Measurements from ENCODE around the gene CDC42BPB.

The CDC42BPB gene

DNA sequence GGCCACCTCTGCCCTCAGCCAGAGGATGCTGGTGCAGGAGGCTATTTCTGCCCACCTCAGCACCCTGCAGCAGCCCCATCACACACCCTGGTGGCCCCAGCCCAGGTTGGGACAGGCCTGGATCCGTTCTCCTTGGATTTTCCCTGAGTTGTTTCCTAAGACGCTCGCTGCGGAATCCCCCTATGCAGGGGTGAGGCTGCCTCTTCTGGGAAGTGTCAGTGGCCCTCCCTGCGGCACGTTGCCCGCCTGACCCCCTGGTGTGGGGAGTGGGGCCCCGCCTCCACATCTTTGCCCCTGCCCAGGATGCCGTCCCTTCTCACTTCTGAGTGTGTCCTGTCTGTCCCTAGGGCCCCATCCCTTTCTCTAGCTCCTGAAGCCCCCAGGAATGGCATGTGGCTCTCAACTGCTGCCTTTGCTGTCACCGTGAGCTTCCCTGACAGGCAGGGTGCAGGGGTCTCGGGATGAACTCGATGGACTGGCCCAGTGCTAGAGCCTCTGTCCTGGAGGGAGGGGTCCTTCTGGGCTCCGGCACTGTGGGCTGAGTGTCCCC, 36.6 kb upstream of the CDC42BPB start:
- DNase-seq = no peak

DNA sequence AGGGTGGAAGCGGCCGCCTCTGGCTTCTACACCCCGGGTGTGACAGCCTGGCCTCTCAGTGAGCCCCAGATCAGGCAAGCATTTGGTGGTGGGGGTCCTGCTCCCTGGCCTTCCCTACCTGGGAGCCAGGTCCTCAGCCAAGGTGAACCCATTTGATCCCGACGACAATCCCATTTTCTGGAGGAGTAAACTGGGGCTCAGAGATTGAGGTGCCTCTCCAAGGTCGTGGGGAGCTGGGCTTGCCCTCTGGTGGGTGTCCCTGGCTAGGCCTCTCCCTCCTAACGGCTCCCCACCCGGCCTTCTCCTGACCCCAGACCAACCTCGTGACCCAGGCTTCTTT, 34.5 kb upstream of the CDC42BPB start:
- DNase-seq = no peak

DNA sequence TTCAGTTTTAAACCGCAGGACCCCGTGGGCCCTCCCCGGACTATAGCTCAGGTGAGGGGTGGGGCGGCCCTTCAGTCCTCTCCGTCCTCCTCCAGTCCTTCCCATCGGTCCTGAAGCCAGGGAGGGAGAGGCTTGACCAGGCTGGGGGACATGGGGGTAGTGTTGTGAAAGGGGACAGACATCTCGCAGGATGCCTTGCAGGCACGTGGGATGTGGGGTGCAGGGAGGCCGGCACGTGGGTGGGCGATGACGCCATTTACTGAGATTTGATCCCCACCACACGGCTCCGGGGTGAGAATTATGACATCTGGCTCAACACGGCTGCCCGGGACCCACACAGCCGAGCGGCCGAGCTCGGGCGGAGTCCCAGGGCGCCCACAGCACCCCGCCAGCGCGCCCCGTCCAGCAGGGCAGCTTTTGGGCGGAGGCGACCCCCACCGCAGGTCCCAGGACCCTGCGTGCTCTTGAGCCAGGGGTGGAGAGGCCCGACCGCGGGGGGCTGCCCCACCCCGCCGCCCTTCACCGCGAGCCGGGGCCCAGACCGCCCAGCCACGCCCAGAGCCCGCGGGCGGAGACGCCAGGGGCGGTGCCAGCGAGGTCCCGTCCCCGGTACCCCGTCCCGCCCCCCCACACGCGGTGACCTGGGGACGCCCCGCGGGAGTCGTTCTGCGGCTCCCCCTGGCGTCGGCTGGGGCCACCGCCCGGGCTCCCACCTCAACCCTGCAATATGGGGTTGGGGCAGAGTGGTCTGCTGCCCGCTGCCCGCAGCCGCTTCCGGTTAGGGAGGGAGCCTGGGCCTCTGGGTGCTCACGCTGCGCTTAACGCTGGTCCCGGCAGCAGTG, 33.9 kb upstream of the CDC42BPB start:
- DNase-seq = no peak

DNA sequence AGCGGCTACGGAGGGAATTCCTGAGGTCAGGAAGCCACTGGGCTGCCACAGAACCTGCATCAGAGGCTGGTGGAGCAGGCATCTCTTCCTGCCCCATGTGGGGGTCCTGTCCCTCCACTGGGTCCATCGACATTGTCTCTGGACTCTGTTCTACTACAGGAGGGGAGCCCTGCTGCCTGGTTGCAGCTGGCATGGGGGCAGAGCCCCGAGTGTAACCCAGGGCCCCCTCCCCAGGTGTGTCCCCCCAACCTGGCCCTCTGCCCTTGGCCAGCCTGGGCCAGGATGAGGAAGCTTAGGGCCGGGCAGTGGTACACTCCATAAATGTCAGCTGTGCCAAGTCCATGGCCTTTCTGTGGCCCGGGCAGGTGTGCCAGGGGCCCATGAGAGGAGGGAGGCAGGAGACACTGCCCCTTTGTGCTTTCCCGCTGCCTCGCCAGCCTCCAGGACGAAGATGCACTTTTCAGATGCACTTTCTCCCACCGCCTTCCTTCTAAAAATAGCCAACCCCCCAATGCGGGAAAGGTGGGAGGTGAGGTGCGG, 33.2 kb upstream of the CDC42BPB start:
- DNase-seq = no peak

- no peak for DNase-seq
Observed at GRCh38 chr14:103089386-103090335, 32.3 kb upstream of the CDC42BPB start.

- no peak for DNase-seq
Observed at GRCh38 chr14:103088921-103089320, 31.6 kb upstream of the CDC42BPB start.

GRCh38 chr14:103087343-103087835, 30.0 kb upstream of the CDC42BPB start:
- no peak for DNase-seq

DNA sequence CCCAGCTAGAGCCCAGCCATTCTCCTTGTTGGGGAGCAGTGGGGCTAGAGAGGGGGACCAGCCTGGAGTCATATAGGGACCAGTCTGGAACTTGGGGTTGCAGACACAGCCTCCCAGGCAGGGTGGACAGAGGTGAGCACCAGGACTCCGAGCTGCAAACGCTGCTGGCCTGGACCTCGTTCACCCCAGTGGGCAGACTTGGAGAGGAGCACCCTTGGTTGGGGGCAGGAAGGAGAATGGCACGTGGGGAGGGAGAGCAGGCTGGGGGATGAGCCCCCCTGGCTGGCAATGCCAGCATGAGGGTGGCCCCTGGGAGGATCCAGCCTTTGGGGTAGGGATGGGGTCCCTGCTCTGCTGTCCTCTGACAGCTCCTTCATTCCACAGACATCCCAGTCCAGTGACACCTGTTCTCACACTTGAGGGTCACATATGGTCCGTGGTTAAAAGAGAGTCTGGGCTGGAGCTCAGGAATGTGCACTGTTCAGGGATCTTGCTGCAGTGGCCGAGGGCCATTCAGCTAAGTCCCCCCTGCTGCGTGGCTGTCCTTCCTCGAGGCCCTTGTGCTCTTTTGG, 29.5 kb upstream of the CDC42BPB start:
- no peak for DNase-seq

- no peak for DNase-seq
Observed at GRCh38 chr14:103085106-103086091, 28.1 kb upstream of the CDC42BPB start.

- DNase-seq = no peak
Observed at GRCh38 chr14:103084021-103084919, 26.9 kb upstream of the CDC42BPB start, which contains the start of gene LBHD2. TSS of gene LBHD2 (plus strand) at chr14:103084210. CDS start at chr14:103086013, 1,803 bp downstream.

GRCh38 chr14:103081951-103082350, 24.6 kb upstream of the CDC42BPB start:
- DNase-seq = no peak

GRCh38 chr14:103078860-103079587, 21.7 kb upstream of the CDC42BPB start:
- no peak for DNase-seq

- DNase-seq = peak; percentile 46
Observed at GRCh38 chr14:103078420-103078749, 21.0 kb upstream of the CDC42BPB start.

GRCh38 chr14:103074729-103075367, 17.5 kb upstream of the CDC42BPB start:
- DNase-seq = no peak

GRCh38 chr14:103073876-103074728, 16.8 kb upstream of the CDC42BPB start:
- DNase-seq = no peak

- no peak for DNase-seq
Observed at GRCh38 chr14:103073367-103073875, 16.1 kb upstream of the CDC42BPB start.

- no peak for DNase-seq
Observed at GRCh38 chr14:103072595-103073366, 15.4 kb upstream of the CDC42BPB start.

Measured in NCI-H2081 treated with DMSO at 0.1 percent for 48 hours (cell line).